ENCODE results near the gene FNBP1.

Gene FNBP1

DNA sequence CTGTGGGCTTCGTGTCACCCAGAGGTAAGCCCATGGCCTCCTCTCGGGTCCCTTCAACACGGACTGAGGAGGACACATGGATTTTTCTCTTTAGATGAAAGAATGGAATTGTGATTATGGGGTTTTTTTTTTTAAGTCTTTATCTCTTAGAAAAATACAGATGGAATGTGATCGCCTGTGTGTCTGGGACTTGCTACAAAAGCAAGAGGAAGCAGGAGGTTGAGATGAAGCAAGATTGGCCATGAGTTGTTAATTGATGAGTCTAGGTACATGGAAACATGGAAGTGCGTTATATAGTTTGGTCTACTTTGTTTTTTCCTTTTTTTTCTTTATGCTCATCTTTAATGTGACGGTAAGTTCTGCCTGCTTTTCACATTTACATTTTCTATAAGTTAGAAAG, 193.1 kb downstream of the FNBP1 start:
- no peak for DNase-seq

DNA sequence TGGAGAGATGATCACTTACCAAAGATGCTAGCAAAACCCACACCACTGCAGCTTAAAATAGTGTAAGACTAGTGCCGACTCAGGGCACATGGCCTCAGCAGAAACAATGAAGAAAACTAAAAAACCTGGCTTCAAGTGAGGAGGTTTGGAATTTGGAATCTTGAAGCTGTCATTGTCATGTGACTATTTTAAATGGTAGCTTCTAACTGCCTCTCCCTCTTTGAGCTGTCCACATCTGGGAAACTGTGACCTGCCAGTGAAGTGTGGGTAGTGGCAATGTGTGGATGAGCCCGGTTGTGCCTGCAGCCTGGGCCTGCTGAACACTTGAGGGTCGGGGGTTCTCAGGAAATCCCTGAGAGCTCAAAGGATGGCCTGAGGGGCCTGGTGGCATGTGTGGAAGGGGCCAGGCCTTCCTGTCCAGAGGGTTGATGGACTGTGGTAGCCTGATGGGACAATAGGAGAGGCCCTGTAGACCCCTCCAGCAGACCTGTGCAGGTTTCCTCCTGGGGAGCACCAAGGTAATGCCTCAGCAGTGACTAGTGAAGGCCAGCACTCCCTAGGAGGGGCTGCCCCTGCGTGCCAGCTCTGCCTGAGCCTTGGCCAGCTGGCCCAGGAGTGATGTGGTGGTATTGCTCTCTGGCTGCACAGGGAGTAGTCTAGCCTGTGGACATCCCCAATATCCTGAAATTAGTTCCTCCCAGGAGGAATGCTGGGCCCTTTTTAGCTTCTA, 194.1 kb downstream of the FNBP1 start:
- DNase-seq: no peak

DNA sequence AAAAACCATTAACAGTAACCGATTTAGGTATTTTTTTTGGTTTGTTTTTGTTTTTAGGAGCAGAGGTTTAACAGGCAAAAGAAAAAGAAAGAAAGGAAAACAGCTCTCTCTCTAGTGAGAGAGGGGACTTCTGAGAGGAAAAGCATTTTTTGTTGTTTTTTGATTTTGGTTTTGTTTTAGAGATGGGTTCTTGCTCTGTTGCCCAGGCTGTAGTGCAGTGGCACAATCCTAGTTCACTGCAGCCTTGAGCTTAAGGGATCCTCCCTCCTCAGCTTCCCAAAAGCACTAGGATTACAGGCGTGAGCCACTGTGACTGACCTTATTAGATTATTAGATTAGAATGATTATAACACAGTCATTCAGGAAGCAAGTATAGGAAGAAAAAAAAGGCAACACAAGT, 197.6 kb downstream of the FNBP1 start:
- no peak for DNase-seq

DNA sequence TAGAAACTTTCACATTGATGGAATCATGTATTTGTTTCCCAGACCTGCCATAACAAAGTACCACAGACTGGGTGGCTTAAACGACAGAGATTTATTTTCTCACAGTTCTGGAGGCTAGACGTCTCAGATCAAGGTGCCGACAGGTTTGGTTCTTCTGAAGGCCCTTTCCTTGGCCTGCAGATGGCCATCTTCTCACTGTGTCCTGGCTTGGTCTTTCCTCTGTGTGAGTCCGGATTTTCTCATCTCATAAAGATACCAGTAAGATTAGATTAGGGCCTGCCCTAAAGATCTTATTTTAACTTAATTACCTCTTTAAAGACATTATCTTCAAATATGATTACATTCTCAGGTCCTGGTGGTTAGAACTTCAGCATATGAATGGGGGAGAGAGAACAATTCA, 201.9 kb downstream of the FNBP1 start:
- DNase-seq: no peak

DNA sequence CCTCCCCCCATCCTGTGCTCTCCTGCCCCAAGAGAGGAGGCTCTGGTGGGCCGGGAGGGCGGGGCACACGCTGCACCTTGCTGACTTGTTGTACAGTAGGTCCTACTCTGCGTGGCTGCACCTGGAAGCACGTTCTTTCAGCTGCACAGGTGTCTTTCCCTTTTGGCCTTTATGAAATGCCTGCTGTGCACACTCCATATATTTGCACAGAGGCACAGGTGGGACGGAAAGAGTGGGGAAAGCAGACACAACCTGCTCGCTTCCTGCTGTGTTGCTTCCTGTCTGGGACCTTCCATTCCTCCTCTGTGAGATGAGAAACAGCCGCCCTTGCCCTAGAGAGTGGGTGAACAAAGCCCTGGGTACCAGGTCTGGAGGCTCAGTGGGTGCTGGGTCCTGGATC, 203.0 kb downstream of the FNBP1 start:
- DNase-seq: peak; percentile 42

DNA sequence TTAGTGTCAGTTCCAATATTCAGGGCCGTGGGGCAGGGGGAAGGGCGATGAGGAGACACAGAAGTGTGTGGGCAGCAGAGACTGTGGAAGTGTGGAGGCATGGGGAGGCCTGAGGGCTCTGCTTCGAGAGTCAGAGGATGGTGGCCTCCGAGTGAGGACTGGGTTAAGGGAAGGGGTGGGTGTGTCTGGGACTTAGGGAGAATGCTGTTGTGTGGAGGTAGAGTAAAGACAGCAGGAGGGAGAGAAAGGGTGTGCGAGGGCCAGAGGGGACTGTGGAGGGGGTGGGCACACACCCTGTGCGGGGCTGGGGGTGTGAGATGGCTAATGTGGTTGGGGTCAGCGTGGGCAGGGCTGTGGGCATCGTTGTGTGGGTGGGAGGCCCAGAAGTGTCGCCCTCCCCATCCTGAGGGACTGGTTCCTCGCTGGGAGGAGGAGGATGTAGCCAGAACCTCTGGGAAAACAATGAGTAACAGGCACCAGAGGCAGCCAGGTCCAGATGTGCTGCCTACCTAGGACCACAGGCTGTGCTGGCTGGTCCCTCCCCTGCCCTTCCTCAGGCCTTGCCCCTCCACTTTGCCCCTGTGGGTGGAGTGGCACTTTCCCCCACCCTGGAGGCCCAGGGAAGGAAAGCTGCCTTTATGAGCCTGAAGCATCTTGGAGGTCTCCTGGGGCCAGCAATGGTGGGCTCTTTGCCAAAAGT, 203.5 kb downstream of the FNBP1 start:
- DNase-seq: no peak

DNA sequence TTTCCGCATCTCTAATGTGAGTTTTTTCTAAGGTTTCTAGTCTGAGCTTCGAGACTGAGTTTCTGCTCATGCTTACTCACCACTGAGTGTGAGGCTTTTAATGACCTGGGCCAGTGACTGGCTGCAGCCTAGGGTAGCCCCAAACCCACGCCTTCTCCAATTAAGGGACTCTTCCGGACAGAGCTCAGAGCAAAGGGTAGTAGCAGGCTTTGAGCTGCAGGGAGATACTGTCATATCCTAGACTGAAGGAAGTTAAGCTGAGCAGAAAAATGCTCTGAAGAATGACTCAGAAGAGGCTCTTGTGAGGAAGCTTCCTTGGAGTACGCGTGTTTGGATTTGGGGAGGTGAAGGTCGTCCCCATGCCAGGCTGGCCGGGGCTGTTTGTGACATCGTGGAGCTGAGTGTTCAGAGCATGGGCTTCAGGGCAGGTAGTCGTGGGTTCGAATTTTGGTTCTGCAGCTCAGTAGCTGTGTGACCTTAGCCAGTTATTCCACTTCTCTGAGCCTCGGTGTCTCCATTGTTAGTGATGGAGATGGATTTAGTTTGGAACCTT, 204.2 kb downstream of the FNBP1 start:
- DNase-seq: no peak

All from NCI-H2107 (cell line).